Right renal cortex interstitium (tissue), 3 donors: Measurements from ENCODE around the gene OR10H4. TPM values are rescaled to one million over a fixed set of nuclear protein-coding genes. Genes with fewer than 3 reads are reported as not detected.
"Not testable (repeated sequence)": the region's sequence is repeated elsewhere in the genome, so short reads cannot be mapped to it uniquely, and the experiment has no call there.

ENCODE experiments used
- DNase-seq, 3 donors: peaks; one replicate each; pipeline ENCODE4 v3.0.0-alpha.2; 2013; ENCODE audit warnings: low read depth in 3 of 3, low spot score in 2 of 3
- polyA plus RNA-seq, 3 donors: library from polyadenylated mRNA; unstranded; fragments of 120-200 nt; gene quantifications; one replicate each; pipeline ENCODE4 v1.2.1, GENCODE V29; 2013; ENCODE audit not compliant: insufficient read length in 3 of 3

OR10H4 gene
- polyA plus RNA-seq, 3 donors, result not detected

DNA sequence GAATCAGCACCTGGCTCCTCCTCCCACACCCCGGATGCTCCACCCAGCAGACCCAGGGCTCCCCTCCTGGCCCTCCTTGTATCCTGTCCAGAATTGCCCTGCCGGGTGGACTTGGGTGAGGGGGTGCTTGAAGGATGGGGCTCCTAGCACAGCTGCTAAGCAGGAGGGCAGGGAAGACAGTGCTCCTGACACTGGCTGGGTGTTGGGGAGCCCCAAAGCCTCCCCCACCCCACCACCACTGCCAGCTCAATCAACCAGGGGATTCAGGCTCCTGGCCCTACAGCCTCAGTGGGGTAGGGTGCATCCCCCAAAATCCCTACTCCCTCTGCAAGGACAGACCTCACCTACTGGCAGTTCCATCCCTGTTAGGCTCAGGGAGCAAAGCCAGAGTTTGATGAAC, 11.9 kb upstream of the OR10H4 start:
- DNase-seq, result no peak

GRCh38 chr19:15937771-15938170, 11.0 kb upstream of the OR10H4 start:
- DNase-seq, result no peak

DNA sequence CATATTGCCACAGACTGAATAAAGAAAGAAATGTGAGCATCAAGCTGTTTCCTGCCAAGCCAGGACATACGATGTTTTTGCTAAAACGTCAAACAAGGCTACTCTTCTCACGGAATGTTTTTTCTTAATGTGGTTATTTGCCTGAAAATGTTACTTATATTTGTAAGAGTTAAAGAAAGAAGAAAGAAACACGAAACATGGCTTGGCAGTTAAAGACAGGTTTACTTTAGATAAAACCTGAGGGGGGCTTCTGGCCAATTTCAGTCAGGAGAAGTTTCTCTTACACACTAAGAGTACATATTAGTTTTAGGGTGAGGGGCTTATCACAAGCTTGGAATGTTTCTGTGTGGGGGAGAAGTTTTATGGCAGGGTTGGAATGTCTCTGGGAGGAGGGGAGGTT, 4.4 kb upstream of the OR10H4 start:
- DNase-seq, result no peak

GRCh38 chr19:15945301-15945700, 3.5 kb upstream of the OR10H4 start:
- no peak for DNase-seq

DNA sequence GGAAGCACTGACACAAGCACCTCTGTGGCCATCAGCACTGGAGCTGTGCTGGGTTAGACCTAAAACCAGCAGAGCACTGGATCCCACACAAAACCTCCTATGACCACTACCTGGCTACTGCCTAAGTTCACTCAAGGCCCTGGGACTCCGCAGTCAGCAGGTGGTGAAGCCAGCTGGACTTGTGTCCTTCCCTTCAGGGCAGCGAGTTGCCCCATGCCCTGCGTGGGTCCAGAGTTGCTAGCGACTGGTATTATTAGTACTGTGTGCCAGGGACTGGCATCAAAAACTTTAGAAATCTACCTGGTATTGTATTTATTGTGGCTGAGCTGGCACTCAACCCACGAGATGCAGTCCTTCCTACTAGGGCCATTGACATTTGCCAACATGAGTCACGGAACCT, 6.0 kb downstream of the OR10H4 start:
- no peak for DNase-seq

GRCh38 chr19:15962319-15962718, 13.5 kb downstream of the OR10H4 start:
- no peak for DNase-seq

GRCh38 chr19:15964231-15964630, 15.4 kb downstream of the OR10H4 start:
- no peak for DNase-seq

DNA sequence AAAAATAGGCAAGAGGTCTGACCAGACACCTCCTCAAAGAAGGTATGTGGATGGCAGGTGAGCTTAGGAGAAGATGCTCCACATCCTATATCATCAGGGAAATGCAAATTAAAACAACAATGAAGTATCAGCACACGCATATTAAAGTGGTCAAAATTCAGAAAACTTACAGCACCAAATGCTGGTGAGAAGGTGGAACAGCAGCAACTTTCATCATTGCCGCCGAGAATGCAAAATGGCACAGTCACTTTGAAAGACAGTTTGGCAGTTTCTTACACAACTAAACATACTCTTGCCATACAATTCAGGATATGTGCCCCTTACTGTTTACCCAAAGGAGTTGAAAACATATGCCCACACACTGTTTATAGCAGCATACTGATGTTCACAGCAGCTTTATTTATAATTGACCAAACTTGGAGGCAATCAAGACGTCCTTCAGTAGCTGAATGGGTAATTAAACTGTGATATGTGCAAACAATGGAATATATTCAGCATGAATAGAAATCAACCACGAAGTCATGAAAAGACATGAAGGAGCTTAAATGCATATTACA, 22.5 kb downstream of the OR10H4 start:
- no peak for DNase-seq

DNA sequence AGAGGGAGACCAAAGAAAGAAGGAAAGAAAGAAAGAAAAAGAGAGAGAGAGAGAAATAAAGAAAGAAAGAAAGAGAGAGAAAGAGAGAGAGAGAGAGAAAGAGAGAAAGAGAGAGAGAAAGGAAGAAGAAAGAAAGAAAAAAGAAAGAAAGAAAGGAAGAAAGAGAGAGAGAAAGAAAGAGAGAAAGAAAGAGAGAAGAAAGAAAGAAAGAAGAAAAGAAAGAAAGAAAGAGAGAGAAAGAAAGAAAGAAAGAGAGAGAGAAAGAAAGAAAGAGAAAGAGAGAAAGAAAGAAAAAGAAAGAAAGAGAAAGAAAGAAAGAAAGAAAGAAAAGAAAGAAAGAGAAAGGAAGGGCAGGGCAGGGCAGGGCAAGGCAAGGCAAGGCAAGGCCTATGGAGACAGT, 23.2 kb downstream of the OR10H4 start:
- DNase-seq, result not testable (repeated sequence)

GRCh38 chr19:15974856-15975255, 26.0 kb downstream of the OR10H4 start:
- DNase-seq, result no peak

- no peak for DNase-seq
These were observed 28.3 kb downstream of the OR10H4 start for GRCh38 chr19:15976836-15977689.

- no peak for DNase-seq
These were observed 28.9 kb downstream of the OR10H4 start for GRCh38 chr19:15977690-15978089.

- no peak for DNase-seq
These were observed 30.5 kb downstream of the OR10H4 start for GRCh38 chr19:15979293-15979692.

DNA sequence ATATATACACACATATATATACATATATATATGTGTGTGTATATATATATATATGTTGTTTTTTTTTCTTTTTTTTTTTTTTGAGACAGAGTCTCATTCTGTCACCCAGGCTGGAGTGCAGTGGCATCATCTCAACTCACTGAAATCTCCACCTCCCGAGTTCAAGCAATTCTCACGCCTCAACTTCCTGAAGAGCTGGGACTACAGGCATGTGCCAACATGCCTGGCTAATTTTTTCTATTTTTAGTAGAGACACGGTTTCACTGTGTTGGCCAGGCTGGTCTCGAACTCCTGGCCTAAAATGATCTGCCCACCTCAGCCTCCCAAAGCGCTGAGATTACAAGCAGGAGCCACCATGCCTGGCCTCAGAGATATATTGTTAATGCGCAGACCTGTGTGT, 37.0 kb downstream of the OR10H4 start:
- not testable (repeated sequence) for DNase-seq

DNA sequence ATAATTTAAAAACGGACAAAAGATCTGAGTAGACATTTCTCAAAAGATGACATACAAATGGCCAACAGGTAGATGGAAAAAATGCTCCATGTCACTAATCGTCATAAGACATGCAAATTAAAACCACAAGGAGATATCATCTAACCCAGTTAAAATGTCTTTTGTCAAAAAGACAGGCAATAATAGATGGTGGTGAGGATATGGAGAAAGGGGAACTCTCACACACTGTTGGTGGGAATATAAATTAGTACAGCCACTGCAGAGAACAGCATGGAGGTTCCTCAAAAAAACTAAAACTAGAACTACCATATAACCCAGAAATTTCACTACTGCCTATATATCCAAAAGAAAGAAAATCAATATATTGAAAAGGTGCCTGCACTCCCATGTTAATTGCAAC, 37.9 kb downstream of the OR10H4 start:
- DNase-seq, result no peak

- DNase-seq, result no peak
These were observed 41.1 kb downstream of the OR10H4 start for GRCh38 chr19:15989889-15990288.

DNA sequence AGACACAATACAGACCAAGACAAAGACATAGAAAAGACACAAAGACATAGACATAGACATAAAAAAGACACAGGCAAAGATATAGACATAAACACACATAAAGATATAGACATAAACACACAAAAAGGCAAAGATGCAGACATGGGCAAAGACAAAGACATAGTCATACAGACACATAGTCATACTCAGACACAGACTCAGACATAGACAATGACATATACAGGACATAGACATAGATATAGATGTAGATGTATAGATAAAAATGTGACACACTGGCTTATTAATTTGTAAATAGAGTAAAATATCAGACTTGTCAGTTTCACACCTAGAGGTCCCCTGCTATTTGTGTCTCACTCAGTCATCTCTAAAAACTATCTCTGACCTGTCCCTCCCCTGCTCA, 42.8 kb downstream of the OR10H4 start:
- DNase-seq, result no peak

- DNase-seq, result no peak
These were observed 43.2 kb downstream of the OR10H4 start for GRCh38 chr19:15992014-15992413.

GRCh38 chr19:15995536-15995935, 46.7 kb downstream of the OR10H4 start:
- DNase-seq, result no peak

GRCh38 chr19:15998166-15998565, 49.4 kb downstream of the OR10H4 start:
- no peak for DNase-seq
